Stimulated activated CD4-positive, alpha-beta T cell treated with anti-CD3 and anti-CD28 coated beads, Interleukin-15, amount 100 ng/mL, for 48 hours (primary cell): ENCODE measurements around the gene AFF3.
"Not testable (repeated sequence)": the region's sequence is repeated elsewhere in the genome, so short reads cannot be mapped to it uniquely, and the experiment has no call there.

Experiments used
- DNase-seq, 2 donors: peaks; one replicate each; pipeline ENCODE4 v3.0.0-alpha.2; 2020; ENCODE audit warnings: low read depth in 2 of 2

Gene AFF3

GRCh38 chr2:99550368-99550767 is 592.0 kb downstream of the AFF3 start:
- no peak for DNase-seq

- DNase-seq, result no peak
These were observed 596.8 kb downstream of the AFF3 start for GRCh38 chr2:99545604-99546003.

- no peak for DNase-seq
These were observed 597.3 kb downstream of the AFF3 start for GRCh38 chr2:99545066-99545465.

- DNase-seq, result no peak
These were observed 597.8 kb downstream of the AFF3 start for GRCh38 chr2:99544608-99545007.

- DNase-seq, result no peak
These were observed 599.1 kb downstream of the AFF3 start for GRCh38 chr2:99543247-99543646.

GRCh38 chr2:99537910-99538485 is 604.4 kb downstream of the AFF3 start:
- DNase-seq, result no peak

- no peak for DNase-seq
These were observed 618.3 kb downstream of the AFF3 start for GRCh38 chr2:99524056-99524455.

- no peak for DNase-seq
These were observed 620.2 kb downstream of the AFF3 start for GRCh38 chr2:99522157-99522556.

GRCh38 chr2:99520813-99521212 is 621.6 kb downstream of the AFF3 start:
- no peak for DNase-seq

- DNase-seq, result no peak
These were observed 622.2 kb downstream of the AFF3 start for GRCh38 chr2:99520195-99520594.

GRCh38 chr2:99514357-99514756 is 628.0 kb downstream of the AFF3 start:
- DNase-seq, result no peak

- no peak for DNase-seq
These were observed 630.2 kb downstream of the AFF3 start for GRCh38 chr2:99512181-99512591.

GRCh38 chr2:99509387-99509786 is 633.0 kb downstream of the AFF3 start:
- DNase-seq, result no peak

- DNase-seq, result no peak
These were observed 634.2 kb downstream of the AFF3 start for GRCh38 chr2:99507937-99508818.

GRCh38 chr2:99504844-99505584 is 637.4 kb downstream of the AFF3 start:
- no peak for DNase-seq

GRCh38 chr2:99503662-99504416 is 638.6 kb downstream of the AFF3 start:
- DNase-seq, result not testable (repeated sequence)

- DNase-seq, result no peak
These were observed 646.4 kb downstream of the AFF3 start for GRCh38 chr2:99496021-99496420.
